ENCODE measurements around the gene SNX19.
A peak's percentile ranks its signal among the peaks of the same experiment; 100 is the strongest.

The SNX19 gene

DNA sequence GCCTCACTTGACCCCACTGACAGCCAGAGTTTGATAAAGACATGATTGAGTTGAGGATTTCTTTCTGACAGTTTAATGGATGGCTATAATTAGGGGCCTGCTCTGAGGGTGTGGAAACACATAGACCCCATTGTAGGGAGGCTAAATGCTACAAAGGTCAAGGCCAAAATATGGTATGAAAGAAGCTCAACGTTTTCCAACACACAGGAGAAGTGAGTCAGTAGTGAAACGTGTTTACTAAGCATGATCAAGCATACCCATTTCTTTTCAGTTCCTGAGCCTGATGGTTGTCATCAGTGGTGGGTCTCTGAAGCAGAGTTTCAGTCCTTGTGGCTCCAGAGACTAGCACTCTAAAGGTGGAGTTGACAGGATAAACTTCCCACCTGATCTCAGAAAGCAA, 69.7 kb downstream of the SNX19 start:
- DNase-seq: no peak

DNA sequence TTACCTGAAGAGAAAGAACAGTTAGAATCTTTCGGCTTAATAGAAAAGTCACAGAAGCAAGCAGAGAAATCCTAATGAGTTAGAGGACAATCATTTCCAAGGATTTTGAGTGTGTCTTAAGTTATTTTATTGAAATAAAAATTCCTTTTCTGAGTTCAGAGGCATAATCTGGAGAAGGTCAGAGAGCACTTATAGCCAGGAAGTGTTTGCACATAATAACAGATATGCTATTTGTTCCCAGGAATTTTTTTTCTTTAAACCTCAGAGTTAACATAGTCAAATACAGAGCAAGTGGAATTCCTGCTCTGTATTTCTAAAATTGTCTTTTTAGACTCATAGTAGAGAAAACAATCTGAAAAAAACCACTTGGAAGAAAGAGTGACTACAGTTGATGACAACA, 74.3 kb downstream of the SNX19 start:
- DNase-seq: no peak

DNA sequence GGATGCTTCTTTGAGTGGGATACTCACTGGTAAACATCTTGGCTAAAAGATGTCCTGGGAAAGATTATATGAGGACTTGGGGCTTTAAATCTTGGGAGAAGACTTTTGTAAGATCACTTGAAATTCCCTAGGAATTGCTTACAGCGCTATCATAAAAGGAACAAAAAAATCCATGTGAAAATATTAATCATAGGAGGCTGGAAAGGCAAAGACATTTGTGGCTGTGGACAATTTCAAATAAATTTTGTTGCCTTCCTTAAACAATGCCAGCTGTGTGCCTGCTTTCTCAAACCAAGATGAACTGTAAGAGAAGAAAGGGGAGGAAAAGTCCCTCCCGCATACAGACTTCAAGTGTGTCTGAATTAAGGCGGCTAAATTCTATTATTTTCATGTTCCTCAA, 75.6 kb downstream of the SNX19 start:
- DNase-seq: no peak

DNA sequence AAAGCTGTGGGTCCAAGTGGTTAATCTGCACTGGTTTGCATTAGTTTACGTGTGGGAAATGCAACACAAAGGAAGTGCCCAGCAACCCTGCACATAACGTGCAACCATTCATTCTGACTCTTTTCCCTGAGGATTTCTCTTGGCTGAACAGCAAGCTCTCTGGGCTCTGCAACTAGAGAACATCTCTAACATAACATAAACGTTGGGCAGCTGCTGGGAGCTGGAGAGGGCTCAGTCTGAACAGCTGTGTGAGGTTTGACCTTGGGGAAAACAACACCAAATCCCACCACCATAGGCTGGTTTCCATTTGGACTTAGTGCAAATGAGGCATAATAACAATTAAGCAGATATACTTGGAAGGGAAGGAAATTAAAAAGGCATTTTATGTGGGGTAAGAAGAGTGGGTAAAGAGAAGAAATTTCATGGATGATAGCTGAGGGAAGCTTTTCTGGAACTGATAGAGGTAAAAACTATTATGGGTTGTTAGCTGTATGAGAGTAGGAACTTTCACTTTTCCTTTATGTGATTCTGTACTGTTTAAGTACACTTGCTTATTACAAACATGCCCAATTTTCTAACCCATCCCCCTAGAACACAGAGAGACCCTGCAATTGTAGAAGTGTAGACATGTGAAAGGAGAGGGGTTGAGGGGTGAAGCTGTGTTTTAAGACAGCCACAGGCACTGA, 76.2 kb downstream of the SNX19 start:
- DNase-seq: no peak

DNA sequence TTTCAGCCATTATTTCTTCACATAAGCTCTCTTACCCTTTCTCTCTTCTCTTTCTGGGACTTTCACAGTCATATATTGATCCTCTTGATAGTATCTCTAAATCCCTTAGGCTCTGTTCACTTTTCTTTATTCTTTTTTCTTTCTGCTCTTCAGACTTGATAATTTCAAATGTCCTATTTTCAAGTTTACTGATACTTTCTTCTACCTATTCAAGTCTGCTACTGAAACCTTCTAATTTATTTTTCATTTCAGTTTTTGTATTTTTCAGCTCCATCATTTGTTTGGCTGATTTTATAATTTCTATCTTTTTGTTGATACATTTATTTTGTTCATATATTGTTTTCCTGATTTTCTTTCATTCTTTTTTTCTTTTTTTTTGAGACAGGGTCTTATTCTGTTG, 79.1 kb downstream of the SNX19 start:
- DNase-seq: no peak

DNA sequence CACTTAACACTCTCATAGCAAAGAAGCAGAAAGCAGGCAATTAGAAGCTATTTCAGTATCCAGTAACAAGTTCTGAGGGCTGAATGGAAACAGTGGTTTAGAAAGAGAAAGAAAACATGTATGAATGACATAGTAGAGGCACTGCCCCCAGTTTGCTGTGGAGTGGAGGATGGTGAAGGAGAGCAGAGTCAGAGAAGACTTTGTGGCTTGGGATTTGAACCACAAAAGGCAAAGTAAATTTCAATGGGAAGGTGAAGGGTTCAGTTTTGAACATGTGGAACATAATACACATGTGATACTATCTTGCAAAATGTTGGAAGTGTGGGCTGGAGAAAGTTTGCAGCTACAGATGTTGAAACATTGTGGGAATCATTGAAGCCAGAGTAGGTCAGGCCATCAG, 81.4 kb downstream of the SNX19 start:
- no peak for DNase-seq

DNA sequence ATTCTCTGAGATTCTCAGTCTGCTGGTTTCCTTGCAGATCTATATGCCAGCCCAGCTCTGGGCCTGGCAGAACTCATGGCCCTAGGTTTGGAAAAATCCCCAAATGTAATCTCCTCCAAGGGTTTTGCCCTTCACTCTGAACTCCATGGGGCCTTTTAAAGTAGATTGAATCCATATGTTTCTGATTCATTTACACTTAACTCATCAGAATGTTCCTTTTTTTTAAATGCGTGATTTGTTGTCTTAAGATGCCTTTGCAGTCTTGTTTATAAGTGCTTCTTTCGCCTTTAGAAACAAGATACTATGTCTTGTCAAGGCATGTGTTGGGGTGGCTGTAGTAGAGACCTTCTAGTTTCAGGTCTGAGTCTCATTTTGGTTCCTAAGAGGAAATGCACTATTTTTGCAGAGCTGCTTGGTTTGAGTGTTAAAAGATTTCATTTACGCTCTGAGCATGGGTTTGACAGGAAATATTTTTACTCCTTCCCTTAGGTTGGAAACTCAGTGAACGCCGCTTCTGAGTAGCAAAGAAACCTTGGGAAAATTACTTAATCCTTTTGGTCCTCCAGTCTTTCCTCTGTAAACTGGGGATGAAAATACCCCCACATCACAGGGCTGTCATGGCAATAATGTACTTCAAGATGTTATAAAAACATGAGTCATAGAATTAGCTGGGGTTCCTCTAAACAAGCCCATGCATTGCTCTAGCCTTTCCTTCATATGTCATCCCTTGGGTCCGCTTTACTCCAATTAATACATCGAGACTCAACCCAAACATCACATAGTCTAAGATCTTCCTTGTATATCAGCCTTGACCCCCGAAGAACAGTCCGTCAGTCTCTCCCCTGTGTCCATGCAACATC, 83.5 kb downstream of the SNX19 start:
- no peak for DNase-seq

DNA sequence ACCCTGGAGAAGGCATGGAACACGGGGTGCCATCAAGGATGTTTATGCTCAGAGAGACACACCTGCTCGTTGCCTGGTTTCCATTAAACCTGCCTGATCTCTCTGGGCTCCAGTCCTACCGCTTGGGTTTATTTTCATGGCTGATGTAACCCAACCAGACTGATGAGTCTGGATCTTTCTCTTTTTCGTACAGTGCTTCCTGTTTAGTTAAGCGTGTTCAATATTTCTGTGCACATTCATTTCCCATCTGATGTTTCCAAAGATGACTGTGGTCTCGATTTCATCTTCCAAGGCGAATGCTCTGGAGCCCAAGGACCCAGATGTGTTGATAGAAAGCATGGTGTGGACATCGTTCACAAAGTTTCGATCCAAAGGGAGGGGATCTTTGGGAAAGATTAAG, 84.3 kb downstream of the SNX19 start:
- no peak for DNase-seq

DNA sequence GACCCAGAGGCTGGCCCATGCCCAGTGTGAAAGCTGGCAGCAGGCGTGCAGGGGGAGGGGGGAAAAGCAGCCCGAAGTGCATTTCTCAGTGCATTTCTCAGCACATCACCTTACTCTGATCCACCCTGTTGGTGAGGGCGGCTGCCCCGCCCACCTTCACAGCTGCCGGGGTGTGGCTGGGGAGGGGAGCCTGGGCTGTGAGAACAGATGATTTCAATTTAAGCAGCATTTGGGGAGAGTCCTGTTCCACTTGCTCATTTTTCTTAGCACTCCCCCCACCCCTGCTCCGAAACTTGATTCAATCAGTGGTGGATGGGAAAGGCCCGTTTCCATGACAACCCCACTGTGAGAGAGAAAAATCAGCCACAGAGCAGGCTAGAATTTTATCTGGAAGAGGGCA, 84.8 kb downstream of the SNX19 start:
- DNase-seq: peak in 33 of 56 donors; percentile 15 to 82 (median 41)

DNA sequence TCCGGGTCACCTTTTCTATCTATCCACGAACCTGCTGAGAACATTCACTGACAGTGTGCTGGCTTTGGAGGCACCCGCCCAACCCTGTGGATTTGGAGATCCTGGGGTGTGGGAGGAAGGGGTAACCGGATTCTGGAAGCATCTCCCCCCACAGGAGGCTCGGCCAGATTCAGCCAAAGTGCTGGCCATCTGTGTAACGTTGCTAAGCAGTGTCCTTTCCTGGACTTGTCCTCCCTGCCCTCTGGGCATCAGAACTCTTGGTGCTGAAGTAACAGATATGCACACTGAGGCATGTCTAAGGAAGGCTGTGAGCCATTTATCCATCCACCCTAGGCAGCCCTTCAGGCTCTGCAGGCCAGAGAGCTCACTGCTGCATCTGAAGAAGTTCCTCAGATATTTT, 85.7 kb downstream of the SNX19 start:
- DNase-seq: peak in 2 of 56 donors; percentile 5 to 32

DNA sequence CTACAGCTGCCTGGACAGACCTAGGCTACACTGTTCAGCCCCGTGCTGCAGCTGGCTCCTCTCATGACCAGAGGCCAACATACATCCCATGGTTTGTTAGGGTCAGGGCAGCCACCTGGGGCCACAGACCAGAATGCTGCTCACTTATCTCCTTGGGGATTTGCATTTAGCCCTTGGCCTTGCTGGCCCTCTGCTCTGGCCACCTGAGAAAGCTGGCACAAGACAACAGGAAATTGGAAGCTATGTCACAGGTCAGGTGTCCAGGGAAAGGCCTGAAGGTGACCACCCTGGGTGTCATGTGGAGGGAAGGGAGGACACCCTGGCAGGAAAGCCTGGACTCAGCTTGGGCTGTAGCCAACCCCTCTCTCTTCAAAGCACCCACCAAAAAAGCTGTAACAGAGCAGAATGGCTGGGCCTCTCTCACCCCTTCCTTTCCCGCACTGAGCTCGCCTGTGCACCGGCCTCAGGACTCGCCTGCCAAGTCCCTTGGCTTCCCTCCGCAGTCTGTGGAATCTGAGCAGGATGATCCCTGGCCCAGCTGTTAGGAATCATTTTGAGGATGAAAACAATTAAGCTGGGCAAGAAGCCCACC, 86.3 kb downstream of the SNX19 start:
- DNase-seq: peak in 6 of 56 donors; percentile 2 to 32 (median 19)

DNA sequence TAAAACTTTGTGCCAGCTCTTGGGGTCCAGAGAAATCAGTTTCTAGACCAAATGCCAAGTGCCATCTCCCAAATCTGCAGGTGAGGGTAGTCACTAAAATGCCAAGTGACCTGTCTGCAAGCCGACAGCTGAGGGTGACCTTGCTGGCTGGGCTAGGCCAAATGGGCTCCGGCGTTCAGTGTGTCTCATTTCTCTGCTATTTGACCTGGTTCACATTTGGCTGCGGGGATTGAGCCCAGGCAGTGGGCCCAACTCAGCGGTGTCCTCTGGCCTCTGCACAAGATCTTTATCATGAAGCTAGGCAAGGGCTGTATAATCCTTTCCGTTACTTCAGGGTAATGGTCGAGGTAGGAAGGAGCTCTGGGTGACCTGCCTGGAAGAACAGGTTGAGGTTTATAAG, 87.5 kb downstream of the SNX19 start:
- no peak for DNase-seq

DNA sequence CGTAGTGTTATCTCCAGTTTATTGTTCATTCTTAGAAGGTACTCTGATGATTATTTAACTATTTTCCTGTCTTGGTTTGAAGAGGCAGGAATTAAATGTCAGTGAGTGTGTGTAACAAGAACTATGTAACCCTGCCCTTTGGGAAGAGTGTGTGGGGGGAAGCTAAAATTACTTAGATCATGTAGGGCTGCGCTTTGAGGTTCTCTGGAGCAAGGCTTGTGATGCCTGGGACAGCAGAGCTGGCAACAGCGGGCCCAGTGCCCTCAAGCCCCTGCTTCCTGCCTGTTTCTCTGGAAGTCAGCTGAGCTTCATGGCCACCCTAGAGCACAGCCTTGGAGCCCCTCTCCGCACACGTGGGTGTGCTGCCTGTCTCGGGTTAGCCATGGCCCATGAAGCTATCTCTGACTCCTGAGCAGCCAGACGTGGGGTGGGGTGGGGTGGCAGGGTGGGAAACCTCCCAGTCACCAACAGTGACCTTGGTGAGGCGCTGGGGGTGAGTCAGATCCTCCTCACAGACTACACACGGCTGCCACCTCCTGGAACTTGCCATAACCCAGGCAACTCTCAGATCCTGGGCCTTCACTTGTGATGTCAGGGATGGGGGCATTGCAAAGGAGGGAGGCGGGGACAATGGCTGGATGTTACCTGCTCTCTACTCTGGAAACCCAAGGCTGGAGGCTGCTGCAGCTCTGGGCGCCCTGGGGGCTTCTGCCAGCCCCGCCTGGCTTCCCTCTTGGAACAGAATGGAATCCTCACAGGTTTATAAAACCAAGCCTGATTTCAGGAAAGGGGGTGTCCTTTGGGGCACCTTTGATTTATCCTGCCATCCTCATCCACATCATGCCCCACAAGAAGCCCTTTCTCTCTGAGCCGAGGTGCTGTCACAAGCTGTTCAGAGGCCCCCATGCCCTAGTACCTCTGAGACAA, 88.6 kb downstream of the SNX19 start:
- peak in 23 of 56 donors; percentile 7 to 65 (median 29) for DNase-seq

DNA sequence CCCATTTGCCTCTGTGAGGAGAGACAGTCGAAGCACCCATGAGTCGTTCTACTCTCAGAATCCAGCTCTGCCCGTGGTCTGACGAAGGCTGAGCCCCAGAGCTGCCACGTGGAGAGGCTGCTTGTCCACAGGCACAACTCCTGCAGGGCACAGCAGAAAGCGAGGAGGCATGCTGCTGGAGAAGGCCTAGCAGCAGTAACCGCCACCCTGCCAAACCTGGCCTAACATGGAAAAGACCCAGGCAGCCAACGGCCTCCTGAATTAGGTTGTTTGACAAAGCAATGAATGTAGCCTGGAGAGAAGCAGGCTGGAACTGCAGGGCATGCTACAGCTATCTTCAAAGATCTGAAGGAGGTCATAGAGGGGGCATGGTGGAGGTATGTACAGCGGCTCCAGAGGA, 89.7 kb downstream of the SNX19 start:
- no peak for DNase-seq

DNA sequence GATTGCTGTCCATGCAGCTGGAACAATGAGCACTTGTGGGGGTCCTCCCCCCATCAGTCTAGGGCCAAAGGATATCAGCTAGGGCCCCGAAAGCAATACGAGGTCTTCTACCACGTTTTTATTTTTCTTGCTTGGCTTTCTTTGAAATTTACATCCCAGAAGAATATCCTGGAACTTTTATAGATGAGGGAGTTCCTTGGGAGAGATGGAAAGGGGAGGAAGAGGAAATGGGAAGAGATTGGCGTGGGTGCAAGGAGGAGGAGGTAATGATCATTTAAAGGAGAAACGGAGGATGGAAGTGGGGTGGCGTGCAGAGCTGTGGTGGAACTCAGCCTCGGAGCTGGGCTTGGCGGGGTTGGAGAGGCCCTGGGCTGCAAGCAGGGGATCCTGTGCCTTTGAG, 90.3 kb downstream of the SNX19 start:
- DNase-seq: no peak

DNA sequence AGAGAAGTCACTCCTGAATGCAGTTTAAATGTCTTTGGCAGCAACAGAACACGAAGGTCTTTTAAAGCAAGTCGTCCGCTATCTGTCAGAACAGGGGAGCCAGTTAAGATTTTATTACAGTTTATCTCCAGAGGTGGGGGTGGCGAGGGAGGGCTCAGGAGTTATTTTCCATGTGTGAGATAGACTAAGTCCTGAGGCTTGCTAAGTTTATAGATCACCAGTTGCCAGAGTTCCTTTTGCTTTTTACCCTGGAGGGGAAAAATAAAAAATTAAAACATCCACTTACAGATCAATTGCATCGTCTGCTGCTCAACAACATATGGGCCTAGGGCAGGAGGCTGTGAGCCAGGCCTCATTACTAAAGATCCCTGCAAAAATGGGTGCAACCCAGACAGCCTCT, 90.7 kb downstream of the SNX19 start:
- DNase-seq: no peak

Data from nucleus accumbens (tissue), 56 donors.